Stimulated activated CD8-positive, alpha-beta memory T cell treated with anti-CD3 and anti-CD28 coated beads, Interleukin-7, amount 100 ng/mL, for 48 hours (primary cell): Measurements from ENCODE around the gene TEAD1.

Source experiments
- DNase-seq, 2 donors: peaks; one replicate each; pipeline ENCODE4 v3.0.0-alpha.2; 2020; ENCODE audit warnings: low read depth in 1 of 2; ENCODE audit errors: extremely low read depth in 1 of 2

The TEAD1 gene

GRCh38 chr11:12968826-12969225 is 294.6 kb downstream of the TEAD1 start:
- DNase-seq, result no peak

GRCh38 chr11:12971955-12972354 is 297.7 kb downstream of the TEAD1 start:
- DNase-seq, result no peak

- no peak for DNase-seq
Observed at GRCh38 chr11:12973528-12974181, 299.4 kb downstream of the TEAD1 start.

- no peak for DNase-seq
Observed at GRCh38 chr11:12975195-12975594, 301.0 kb downstream of the TEAD1 start.

GRCh38 chr11:12979928-12980689 is 305.9 kb downstream of the TEAD1 start:
- DNase-seq, result no peak

GRCh38 chr11:12981676-12982522 is 307.7 kb downstream of the TEAD1 start:
- DNase-seq, result no peak

- DNase-seq, result no peak
Observed at GRCh38 chr11:12983336-12983735, 309.1 kb downstream of the TEAD1 start.

- no peak for DNase-seq
Observed at GRCh38 chr11:12986194-12986898, 312.1 kb downstream of the TEAD1 start.

GRCh38 chr11:12989428-12990161 is 315.4 kb downstream of the TEAD1 start:
- no peak for DNase-seq

GRCh38 chr11:12990162-12990480 is 315.9 kb downstream of the TEAD1 start:
- DNase-seq, result no peak

- no peak for DNase-seq
Observed at GRCh38 chr11:12991426-12991825, 317.2 kb downstream of the TEAD1 start.

- DNase-seq, result no peak
Observed at GRCh38 chr11:12993626-12994025, 319.4 kb downstream of the TEAD1 start.
